Right lung (tissue), 5 donors: Measurements from ENCODE around the gene ADSS1. TPM values are rescaled to one million over a fixed set of nuclear protein-coding genes. Genes with fewer than 3 reads are reported as not detected.
A peak's percentile ranks its signal among the peaks of the same experiment; 100 is the strongest.

Experiments used
- DNase-seq, 2 donors: peaks; one replicate each; pipeline ENCODE4 v3.0.0-alpha.2; 2013
- polyA plus RNA-seq, 5 donors: library from polyadenylated mRNA; unstranded; fragments of 120-200 nt; gene quantifications; one replicate each; pipeline versions ENCODE4 v1.2.1 to v1.2.3, GENCODE V29; 2013; ENCODE audit warnings: inconsistent platforms in 1 of 5, low replicate concordance in 1 of 5; ENCODE audit not compliant: insufficient read length in 5 of 5, insufficient read depth in 1 of 5

ADSS1 gene
- polyA plus RNA-seq, 5 donors: 8.9 to 16.3 (median 11.6) TPM

DNA sequence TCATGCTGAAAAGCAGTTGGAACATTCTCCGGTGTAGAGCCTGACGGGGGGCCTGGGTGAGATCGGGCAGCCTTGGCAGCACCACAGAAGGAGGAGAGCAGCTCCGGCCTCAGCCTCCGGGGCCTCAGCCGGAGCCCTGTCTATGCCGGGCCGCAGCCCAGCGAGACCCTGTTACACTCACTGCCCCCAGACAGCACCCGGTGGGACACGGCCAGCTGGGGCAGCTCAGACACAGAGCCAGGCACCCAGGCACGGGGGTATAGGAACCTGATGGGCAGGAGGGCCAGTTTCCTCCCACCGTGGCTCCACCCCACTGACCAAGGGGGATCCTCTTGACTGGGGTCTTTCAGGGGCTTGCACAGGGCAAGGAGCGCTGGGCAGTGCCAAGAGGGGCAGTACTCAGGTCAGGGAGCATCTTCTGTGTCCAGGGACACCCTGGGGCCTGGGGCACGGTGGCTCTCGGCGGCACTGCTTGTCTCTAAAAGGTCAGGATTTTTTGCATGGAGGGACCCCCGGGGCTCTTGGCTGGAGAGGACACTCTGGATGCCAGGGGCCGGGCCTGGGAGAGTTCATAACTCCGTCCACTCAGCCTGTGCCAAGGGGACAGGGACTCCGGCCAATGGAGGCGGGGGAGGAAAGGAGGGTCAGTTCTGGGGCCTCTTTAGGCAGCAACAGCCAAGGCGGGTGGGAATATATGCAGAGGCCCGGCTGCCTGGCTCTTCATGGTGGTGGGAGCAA is 25.2 kb upstream of the ADSS1 start:
- peak in 1 of 2 donors; percentile 61 for DNase-seq

GRCh38 chr14:104699426-104699748 is 24.6 kb upstream of the ADSS1 start:
- no peak for DNase-seq

GRCh38 chr14:104700225-104700651 is 23.8 kb upstream of the ADSS1 start:
- DNase-seq: no peak

GRCh38 chr14:104700747-104701217 is 23.2 kb upstream of the ADSS1 start:
- no peak for DNase-seq

DNA sequence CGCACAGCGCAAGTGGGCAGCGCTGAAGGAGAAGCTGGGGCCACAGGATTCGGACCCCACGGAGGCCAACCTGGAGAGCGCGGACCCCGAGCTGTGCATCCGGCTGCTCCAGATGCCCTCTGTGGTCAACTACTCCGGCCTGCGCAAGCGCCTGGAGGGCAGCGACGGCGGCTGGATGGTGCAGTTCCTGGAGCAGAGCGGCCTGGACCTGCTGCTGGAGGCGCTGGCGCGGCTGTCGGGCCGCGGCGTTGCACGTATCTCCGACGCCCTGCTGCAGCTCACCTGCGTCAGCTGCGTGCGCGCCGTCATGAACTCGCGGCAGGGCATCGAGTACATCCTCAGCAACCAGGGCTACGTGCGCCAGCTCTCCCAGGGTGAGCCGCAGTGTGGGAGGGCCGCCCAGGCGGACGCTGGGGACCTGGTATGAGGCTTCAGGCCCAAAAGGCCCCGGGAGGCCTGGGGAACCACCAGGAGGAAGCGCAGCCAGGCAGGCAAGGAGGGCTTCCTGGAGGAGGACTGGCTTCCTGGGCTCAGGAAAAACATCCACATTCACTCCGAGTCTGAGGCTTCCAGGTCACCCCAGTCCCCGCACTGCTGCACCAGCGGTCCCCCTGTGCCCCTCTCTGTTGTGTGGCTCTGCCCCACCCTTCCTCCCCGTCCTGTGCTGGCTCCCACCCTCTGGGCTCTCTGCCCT is 22.5 kb upstream of the ADSS1 start:
- DNase-seq: no peak

GRCh38 chr14:104702106-104702505 is 21.9 kb upstream of the ADSS1 start:
- DNase-seq: no peak

- DNase-seq: no peak
Measured at GRCh38 chr14:104702673-104703072, 21.4 kb upstream of the ADSS1 start.

DNA sequence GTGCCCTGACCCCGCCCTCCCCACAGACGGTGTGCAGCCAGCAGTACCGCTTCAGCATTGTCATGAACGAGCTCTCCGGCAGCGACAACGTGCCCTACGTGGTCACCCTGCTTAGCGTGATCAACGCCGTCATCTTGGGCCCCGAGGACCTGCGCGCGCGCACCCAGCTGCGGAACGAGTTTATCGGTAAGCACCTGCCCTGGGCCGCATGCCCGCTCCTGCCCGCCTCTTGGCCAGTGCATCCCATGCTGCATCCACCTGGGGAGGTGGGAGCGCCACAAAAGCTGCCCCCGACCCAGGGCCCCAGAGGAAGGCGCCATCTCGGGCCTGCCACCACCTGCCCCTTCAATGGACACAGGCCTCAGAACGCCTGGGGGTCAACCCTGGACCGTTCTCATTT is 20.8 kb upstream of the ADSS1 start:
- no peak for DNase-seq

DNA sequence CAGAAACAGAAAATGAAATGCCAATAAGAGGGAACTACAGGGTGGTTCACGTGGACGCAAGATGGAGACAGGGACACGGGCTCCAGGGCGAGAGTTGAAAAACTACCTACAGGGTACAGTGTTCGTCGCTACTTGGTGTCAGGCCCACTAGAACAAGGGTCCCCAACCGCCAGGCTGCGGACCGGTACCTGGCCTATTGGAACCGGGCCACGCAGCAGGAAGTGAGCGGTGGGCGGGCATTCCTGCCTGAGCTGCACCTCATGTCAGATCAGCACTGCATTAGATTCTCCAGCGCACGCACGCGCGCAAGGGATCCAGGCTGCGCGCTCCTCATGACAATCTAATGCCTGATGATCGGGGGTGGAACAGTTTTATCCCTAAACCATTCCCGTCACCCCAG is 19.8 kb upstream of the ADSS1 start:
- DNase-seq: no peak

DNA sequence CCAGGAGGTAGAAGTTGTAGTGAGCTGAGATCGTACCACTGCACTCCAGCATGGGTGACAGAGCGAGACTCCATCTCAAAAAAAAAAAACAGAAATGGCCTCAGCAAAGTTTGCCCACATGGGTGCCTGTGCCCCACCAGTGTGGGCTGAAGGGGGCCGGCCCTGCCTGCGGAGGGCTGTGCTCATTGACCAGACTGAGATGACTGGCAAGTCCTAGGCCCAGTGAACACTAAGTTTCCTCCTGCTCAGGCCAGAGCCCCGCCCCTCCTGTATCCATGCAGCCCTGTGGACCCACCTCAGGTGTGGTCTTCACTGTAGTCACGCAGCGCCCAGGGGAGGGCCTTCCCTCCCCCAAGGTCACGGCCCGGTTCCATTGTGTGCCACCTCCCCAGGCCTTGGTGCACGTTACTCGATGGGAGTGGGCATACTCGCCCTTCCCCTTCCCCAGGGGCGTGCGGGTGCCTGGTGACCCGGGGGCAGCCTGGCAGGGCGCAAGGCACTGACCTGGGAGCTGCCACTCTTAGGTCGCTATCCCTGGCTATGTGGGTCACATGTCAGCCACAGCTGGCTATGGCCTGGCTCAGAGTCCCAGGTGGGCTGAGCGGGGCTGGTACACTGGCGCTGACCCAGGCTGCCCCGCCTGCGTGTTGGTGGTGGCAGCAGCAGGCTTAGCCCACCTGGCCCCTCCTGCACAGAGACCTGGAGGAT is 18.5 kb upstream of the ADSS1 start:
- DNase-seq: no peak

GRCh38 chr14:104706733-104707607 is 17.1 kb upstream of the ADSS1 start:
- no peak for DNase-seq

GRCh38 chr14:104707608-104708595 is 16.1 kb upstream of the ADSS1 start:
- no peak for DNase-seq

GRCh38 chr14:104708606-104709268 is 15.3 kb upstream of the ADSS1 start:
- DNase-seq: peak in 1 of 2 donors; percentile 56

- no peak for DNase-seq
Measured at GRCh38 chr14:104709387-104710039, 14.5 kb upstream of the ADSS1 start.

DNA sequence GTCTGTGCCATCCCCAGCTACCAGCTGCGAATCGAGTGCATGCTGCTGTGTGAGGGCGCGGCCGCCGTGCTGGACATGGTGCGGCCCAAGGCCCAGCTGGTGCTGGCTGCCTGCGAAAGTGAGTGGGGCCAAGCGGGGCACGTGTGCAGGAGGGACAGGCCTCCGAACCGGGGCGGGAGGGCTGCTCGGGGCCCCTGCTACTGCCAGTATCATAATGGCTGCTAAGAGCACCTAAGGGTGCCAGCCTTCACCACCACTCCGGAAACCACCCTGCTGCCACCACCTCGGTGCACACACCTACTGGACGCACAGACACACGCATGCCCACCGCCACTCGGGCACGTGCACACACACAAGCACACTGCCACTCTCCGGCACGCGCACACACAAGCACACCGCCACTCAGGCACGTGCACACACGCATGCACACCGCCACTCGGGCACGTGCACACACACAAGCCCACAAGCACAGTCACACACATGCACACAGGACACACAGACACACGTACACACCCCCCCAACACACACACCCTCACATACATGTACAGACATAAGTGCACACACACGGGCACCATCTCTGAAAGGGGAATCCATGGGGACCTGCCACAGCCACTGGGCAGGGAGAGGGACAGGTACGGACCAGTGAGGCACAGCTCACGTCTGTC is 13.8 kb upstream of the ADSS1 start:
- no peak for DNase-seq

DNA sequence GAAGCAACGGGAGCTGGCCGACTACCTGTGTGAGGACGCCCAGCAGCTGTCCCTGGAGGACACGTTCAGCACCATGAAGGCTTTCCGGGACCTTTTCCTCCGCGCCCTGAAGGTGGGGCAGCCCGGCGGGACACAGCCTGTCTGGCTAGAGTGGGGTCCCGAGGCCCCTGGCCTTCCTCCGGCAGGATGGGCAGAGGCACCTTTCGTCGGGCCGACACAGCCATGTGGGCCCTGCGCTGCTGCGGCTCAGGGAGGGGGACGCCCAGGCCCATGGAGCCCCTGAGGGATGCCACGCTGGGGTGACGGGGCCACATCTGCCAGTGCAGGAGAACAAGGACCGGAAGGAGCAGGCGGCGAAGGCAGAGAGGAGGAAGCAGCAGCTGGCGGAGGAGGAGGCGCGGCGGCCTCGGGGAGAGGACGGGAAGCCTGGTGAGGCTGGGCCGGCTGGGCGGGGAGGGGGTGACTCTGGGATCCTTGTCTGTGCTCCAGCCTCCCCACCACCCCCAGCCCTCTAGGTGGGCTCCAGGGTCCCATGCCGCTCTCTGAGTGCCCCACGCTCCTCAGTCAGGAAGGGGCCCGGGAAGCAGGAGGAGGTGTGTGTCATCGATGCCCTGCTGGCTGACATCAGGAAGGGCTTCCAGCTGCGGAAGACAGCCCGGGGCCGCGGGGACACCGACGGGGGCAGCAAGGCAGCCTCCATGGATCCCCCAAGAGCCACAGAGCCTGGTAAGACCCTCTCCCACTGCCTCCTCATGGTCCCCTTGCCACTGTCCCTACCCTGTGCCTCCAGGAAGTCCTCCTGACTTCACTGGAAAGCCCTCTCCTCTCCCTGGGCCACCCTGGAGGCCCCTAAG is 10.9 kb upstream of the ADSS1 start:
- DNase-seq: no peak

- no peak for DNase-seq
Measured at GRCh38 chr14:104714066-104714465, 10.0 kb upstream of the ADSS1 start.

GRCh38 chr14:104714681-104715080 is 9.3 kb upstream of the ADSS1 start:
- DNase-seq: no peak
